Neural progenitor cell (in vitro differentiated cells): ENCODE measurements around the gene OR52N4. TPM values are rescaled to one million over a fixed set of nuclear protein-coding genes. Genes with fewer than 3 reads are reported as not detected.

Experiments
- DNase-seq: peaks from one replicate; pipeline ENCODE4 v3.0.0-alpha.2; 2016; ENCODE audit warnings: low spot score
- H2AFZ ChIP-seq: fragments of 200-600 bp; sonication (generic); replicated peaks from 2 replicates; pipeline ENCODE4 v1.6.1; 2016; ENCODE audit warnings: antibody characterized with exemption
- H3F3A ChIP-seq: fragments of 200-600 bp; sonication (generic); 2 replicates; pipeline ENCODE4 v1.6.1; 2016; ENCODE audit warnings: antibody characterized with exemption, low read depth
- H3K27ac ChIP-seq: fragments of 200-600 bp; sonication (generic); 2 replicates; pipeline ENCODE4 v1.5.1; 2016; ENCODE audit warnings: mild to moderate bottlenecking
- H3K27me3 ChIP-seq: fragments of 200-600 bp; sonication (generic); 2 replicates; pipeline ENCODE4 v1.6.1; 2016; ENCODE audit warnings: mild to moderate bottlenecking, moderate library complexity
- H3K36me3 ChIP-seq: fragments of 200-600 bp; sonication (generic); 2 replicates; pipeline ENCODE4 v1.5.1; 2016
- H3K4me1 ChIP-seq: fragments of 200-600 bp; sonication (generic); 2 replicates; pipeline ENCODE4 v1.6.1; 2016; ENCODE audit warnings: mixed run types
- H3K4me2 ChIP-seq: fragments of 200-600 bp; sonication (generic); 2 replicates; pipeline ENCODE4 v1.6.1; 2016
- H3K4me3 ChIP-seq: fragments of 200-600 bp; sonication (generic); 2 replicates; pipeline ENCODE4 v1.5.1; 2016
- H3K79me2 ChIP-seq: fragments of 200-600 bp; sonication (generic); 2 replicates; pipeline ENCODE4 v1.6.1; 2016; ENCODE audit warnings: low read depth
- H3K9ac ChIP-seq: fragments of 200-600 bp; sonication (generic); 2 replicates; pipeline ENCODE4 v1.6.1; 2016
- H3K9me3 ChIP-seq: fragments of 200-600 bp; sonication (generic); 2 replicates; pipeline ENCODE4 v1.5.1; 2016; ENCODE audit warnings: low read depth
- H4K20me1 ChIP-seq: fragments of 200-600 bp; sonication (generic); 2 replicates; pipeline ENCODE4 v1.6.1; 2016; ENCODE audit warnings: low read depth
- H3K27ac Mint-ChIP-seq: 3 replicates; pipeline ENCODE4 v1.8.0; 2021; ENCODE audit warnings: mixed read lengths
- H3K27me3 Mint-ChIP-seq: 2 replicates; pipeline ENCODE4 v1.8.0; 2022; ENCODE audit warnings: low read depth, mild to moderate bottlenecking, inconsistent platforms, moderate library complexity, mixed read lengths; ENCODE audit not compliant: insufficient read depth
- H3K36me3 Mint-ChIP-seq: 3 replicates; pipeline ENCODE4 v1.8.0; 2021; ENCODE audit warnings: mixed read lengths
- H3K4me1 Mint-ChIP-seq: 3 replicates; pipeline ENCODE4 v1.8.0; 2021; ENCODE audit warnings: mixed read lengths
- H3K4me3 Mint-ChIP-seq: 3 replicates; pipeline ENCODE4 v1.8.0; 2021; ENCODE audit warnings: mild to moderate bottlenecking, moderate library complexity, mixed read lengths
- H3K9me3 Mint-ChIP-seq: 3 replicates; pipeline ENCODE4 v1.8.0; 2020; ENCODE audit warnings: mixed read lengths
- CTCF ChIP-seq: fragments of 200-600 bp; sonication (generic); IDR thresholded peaks from 2 replicates; pipeline ENCODE4 v1.5.1; 2017; ENCODE audit warnings: antibody characterized with exemption, mild to moderate bottlenecking
- EZH2 ChIP-seq: fragments of 200-600 bp; sonication (generic); IDR thresholded peaks from 2 replicates; pipeline ENCODE4 v1.6.1; 2017; ENCODE audit warnings: antibody characterized with exemption, mild to moderate bottlenecking, moderate library complexity
- EZH2phosphoT487 ChIP-seq: fragments of 200-600 bp; sonication (generic); IDR thresholded peaks from 2 replicates; pipeline ENCODE4 v1.6.1; 2017; ENCODE audit warnings: antibody characterized with exemption
- total RNA-seq: library from RNA; depleted of rRNA; stranded (reverse); fragments of >200 nt; gene quantifications from 2 replicates; pipeline ENCODE4 v1.2.3, GENCODE V29; 2015; ENCODE audit warnings: low replicate concordance

OR52N4 gene
- total RNA-seq, 1 donor from 2014 or later, result not detected

GRCh38 chr11:5783255-5783654 lies 29.2 kb downstream of the OR52N4 start, which contains the start of gene OR52N5:
Gene OR52N5, minus strand, starts transcription at chr11:5783355. Its CDS starts 4,721 bp downstream, at chr11:5778634.
- Mint-ChIP-seq H3K27ac (no peak within 1 kb of the TSS), H3K27me3 (no peaks in the 10 kb centered on the region), H3K9me3 (no peaks in the 10 kb centered on the region), H3K36me3 (no peaks in the 10 kb centered on the region), H3K4me3 (no peak within 1 kb of the TSS), H3K4me1 (no peaks in the 10 kb centered on the region)
- Histone ChIP-seq H3K27ac (no peak within 1 kb of the TSS), H2AFZ (no peak within 1 kb of the TSS), H3K9ac (no peak within 1 kb of the TSS), H3K4me3 (no peak within 1 kb of the TSS), H3K4me1 (no peaks in the 10 kb centered on the region), H3K79me2 (no peaks in the 10 kb centered on the region), H3K36me3 (no peaks in the 10 kb centered on the region), H3K9me3 (no peaks in the 10 kb centered on the region), H3K4me2 (no peak within 1 kb of the TSS), H3K27me3 (no peaks in the 10 kb centered on the region), H3F3A (no peaks in the 10 kb centered on the region), H4K20me1 (no peaks in the 10 kb centered on the region)
- TF ChIP-seq EZH2phosphoT487 (no peak), EZH2 (no peak), CTCF (no peak)
- no peak for DNase-seq

- Histone ChIP-seq H3K4me1 (no peaks in the 10 kb centered on the region), H4K20me1 (no peaks in the 10 kb centered on the region), H3K27ac (no peak within 1 kb of the TSS), H3K4me3 (no peak within 1 kb of the TSS), H3K27me3 (no peaks in the 10 kb centered on the region), H3K9ac (no peak within 1 kb of the TSS), H2AFZ (no peak within 1 kb of the TSS), H3K79me2 (no peaks in the 10 kb centered on the region), H3K4me2 (no peak within 1 kb of the TSS), H3K9me3 (no peaks in the 10 kb centered on the region), H3F3A (no peaks in the 10 kb centered on the region), H3K36me3 (no peaks in the 10 kb centered on the region)
- TF ChIP-seq EZH2phosphoT487, result no peak
- no peak for TF ChIP-seq CTCF
- TF ChIP-seq EZH2, result no peak
- no peaks in the 10 kb centered on the region for H3K27me3 Mint-ChIP-seq
- H3K4me1 Mint-ChIP-seq, result no peaks in the 10 kb centered on the region
- no peak for DNase-seq
- no peak within 1 kb of the TSS for H3K4me3 Mint-ChIP-seq
- no peaks in the 10 kb centered on the region for H3K9me3 Mint-ChIP-seq
- H3K36me3 Mint-ChIP-seq, result no peaks in the 10 kb centered on the region
- H3K27ac Mint-ChIP-seq, result no peak within 1 kb of the TSS
Observed at GRCh38 chr11:5791165-5791564, 37.1 kb downstream of the OR52N4 start, which contains the start of gene OR52N1. Gene OR52N1, minus strand, starts transcription at chr11:5791265. Its CDS starts 2,449 bp downstream, at chr11:5788816.

- no peak overlapping the region for H3K9ac ChIP-seq
- no peak for DNase-seq
- H3K9me3 ChIP-seq, result no peaks in the 10 kb centered on the region
- H4K20me1 ChIP-seq, result no peaks in the 10 kb centered on the region
- Mint-ChIP-seq H3K4me3 (no peak overlapping the region), H3K36me3 (no peaks in the 10 kb centered on the region), H3K27ac (no peak overlapping the region), H3K27me3 (no peaks in the 10 kb centered on the region), H3K4me1 (no peaks in the 10 kb centered on the region), H3K9me3 (no peaks in the 10 kb centered on the region)
- no peaks in the 10 kb centered on the region for H3F3A ChIP-seq
- TF ChIP-seq EZH2, result no peak
- TF ChIP-seq CTCF, result no peak
- H2AFZ ChIP-seq, result no peak overlapping the region
- H3K4me2 ChIP-seq, result no peak overlapping the region
- H3K36me3 ChIP-seq, result no peaks in the 10 kb centered on the region
- H3K27ac ChIP-seq, result no peak overlapping the region
- no peak overlapping the region for H3K4me3 ChIP-seq
- H3K27me3 ChIP-seq, result no peaks in the 10 kb centered on the region
- no peaks in the 10 kb centered on the region for H3K4me1 ChIP-seq
- H3K79me2 ChIP-seq, result no peaks in the 10 kb centered on the region
Observed at GRCh38 chr11:5796541-5796940, 42.5 kb downstream of the OR52N4 start.
